Thymus (tissue), 11 donors: ENCODE measurements around the gene SEC63. TPM values are rescaled to one million over a fixed set of nuclear protein-coding genes. Genes with fewer than 3 reads are reported as not detected.
A peak's percentile ranks its signal among the peaks of the same experiment; 100 is the strongest.

ENCODE experiments used
- DNase-seq, 9 donors: peaks; one replicate each; pipeline ENCODE4 v3.0.0-alpha.2; 2013; ENCODE audit warnings: low spot score in 9 of 9, low read depth in 6 of 9, missing footprints in 1 of 9
- H3K27ac ChIP-seq, 2 donors: one replicate each; pipeline ENCODE4 v1.5.1; 2013; ENCODE audit warnings: control low read depth in 1 of 2, low read depth in 1 of 2, low read length in 1 of 2, mild to moderate bottlenecking in 1 of 2, moderate library complexity in 1 of 2
- H3K27me3 ChIP-seq, 2 donors: one replicate each; pipeline ENCODE4 v1.5.1; 2013; ENCODE audit warnings: low read length in 1 of 2; ENCODE audit not compliant: control insufficient read depth in 2 of 2, insufficient read depth in 1 of 2
- H3K36me3 ChIP-seq, 2 donors: one replicate each; pipeline ENCODE4 v1.5.1; 2013; ENCODE audit warnings: low read length in 1 of 2, mild to moderate bottlenecking in 1 of 2, moderate library complexity in 1 of 2; ENCODE audit not compliant: control insufficient read depth in 2 of 2, insufficient read depth in 2 of 2
- H3K4me1 ChIP-seq, 2 donors: one replicate each; pipeline ENCODE4 v1.5.1; 2013; ENCODE audit warnings: low read length in 2 of 2; ENCODE audit not compliant: control insufficient read depth in 2 of 2, insufficient read depth in 2 of 2
- H3K4me3 ChIP-seq, 2 donors: one replicate each; pipeline ENCODE4 v1.5.1; 2013; ENCODE audit warnings: low read length in 2 of 2, control low read depth in 1 of 2, mild to moderate bottlenecking in 1 of 2
- H3K9me3 ChIP-seq, 2 donors: one replicate each; pipeline ENCODE4 v1.5.1; 2013; ENCODE audit warnings: low read length in 1 of 2, mild to moderate bottlenecking in 1 of 2; ENCODE audit not compliant: control insufficient read depth in 2 of 2, insufficient read depth in 1 of 2
- WGBS: extraction: QIAGEN DNeasy Blood & Tissue Kit; methylation state at CpG from one replicate; pipeline ENCODE4 v1.1.7; 2013; 5-methylcytosine and 5-hydroxymethylcytosine counted together
- polyA plus RNA-seq: library from polyadenylated mRNA; stranded (reverse); fragments of 200-250 nt; gene quantifications from one replicate; pipeline ENCODE4 v1.2.3, GENCODE V29; 2013
- total RNA-seq: library from RNA; stranded (reverse); fragments of 120-200 nt; gene quantifications from one replicate; pipeline ENCODE4 v1.2.4, GENCODE V29; 2013
- donor health status: healthy.

SEC63 gene
- total and polyA plus RNA-seq, 2 donors = 10.2 to 50.6 TPM

DNA sequence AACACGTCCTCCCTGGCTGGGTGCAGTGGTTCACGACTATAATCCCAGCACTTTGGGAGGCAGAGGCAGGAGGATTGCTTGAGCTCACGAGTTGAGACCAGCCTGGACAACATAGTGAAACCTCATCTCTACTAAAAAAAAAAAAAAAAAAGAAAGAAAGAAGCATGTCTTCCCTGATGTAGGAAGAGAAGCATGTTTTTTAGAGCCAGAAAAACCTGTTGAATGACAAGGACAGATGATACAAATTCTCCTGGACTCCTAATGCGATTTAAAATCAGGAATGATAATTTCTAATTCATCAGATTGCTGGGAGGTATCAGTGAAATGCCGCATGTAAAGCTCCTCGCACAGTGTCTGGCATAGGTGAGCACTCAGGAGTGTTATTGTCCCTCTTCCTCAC lies 23.7 kb upstream of the SEC63 start:
- Histone ChIP-seq H3K4me1 (no peaks in the 10 kb centered on the region), H3K27me3 (no peaks in the 10 kb centered on the region), H3K4me3 (no peak overlapping the region), H3K9me3 (no peaks in the 10 kb centered on the region), H3K27ac (no peak overlapping the region), H3K36me3 (no peaks in the 10 kb centered on the region)
- no peak for DNase-seq
- WGBS = 94% methylated on average over 6 of the region's 6 CpGs

DNA sequence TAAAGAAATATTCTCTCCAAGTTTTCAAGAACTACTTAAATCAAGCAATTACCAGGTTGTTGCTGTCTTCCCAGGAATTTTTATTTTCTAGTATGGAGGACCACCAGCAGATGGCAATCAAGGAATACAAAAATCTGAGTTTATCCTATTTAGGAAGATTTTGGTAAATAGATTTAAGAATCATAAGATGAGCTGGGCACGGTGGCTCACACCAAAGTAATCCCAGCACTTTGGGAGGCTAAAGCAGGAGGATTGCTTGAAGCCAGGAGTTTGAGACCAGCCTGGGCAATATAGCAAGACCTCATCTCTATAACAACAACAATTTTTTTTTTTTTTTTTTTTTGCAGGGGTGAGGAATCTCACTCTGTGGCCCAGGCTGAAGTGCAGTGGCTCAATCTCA lies 19.3 kb upstream of the SEC63 start:
- DNase-seq = peak in 1 of 9 donors; percentile 21
- no peaks in the 10 kb centered on the region for H3K36me3 ChIP-seq

DNA sequence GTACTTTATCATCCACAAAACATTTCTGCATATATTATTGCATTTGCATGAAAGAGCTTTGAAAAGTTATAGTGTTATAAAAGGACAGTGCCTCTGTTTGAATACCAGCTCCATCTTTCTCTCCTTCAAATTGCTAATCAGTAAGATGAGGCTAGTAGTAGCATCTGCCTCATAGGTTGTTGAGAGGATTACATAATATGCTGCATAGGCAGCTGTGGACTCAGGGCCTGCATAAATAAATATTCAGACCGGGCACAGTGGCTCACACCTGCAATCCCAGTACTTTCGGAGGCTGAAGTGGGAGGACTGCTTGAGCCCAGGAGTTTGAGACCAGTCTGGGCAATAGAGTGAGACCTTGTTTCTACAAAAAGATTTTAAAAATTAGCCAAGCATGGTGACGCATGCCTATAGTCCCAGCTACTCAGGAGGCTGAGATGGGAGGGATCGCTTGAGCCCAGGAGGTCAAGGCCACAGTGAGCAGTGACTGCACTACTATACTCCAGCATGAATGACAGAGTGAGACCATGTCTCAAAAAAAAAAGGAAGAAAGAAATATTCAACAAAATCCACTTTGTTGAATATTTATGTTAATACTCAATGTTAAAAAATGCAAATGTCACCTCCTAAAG lies 18.3 kb upstream of the SEC63 start:
- Histone ChIP-seq H3K27me3 (no peaks in the 10 kb centered on the region), H3K27ac (no peak overlapping the region), H3K9me3 (no peaks in the 10 kb centered on the region), H3K36me3 (no peaks in the 10 kb centered on the region), H3K4me1 (no peaks in the 10 kb centered on the region), H3K4me3 (no peak overlapping the region)
- DNase-seq = no peak
- WGBS = 97% methylated on average over 4 of the region's 4 CpGs

More for the DNA sequence above, 19.3 kb upstream of the SEC63 start:
- Histone ChIP-seq H3K4me3 (no peak overlapping the region), H3K27ac (no peak overlapping the region), H3K4me1 (no peaks in the 10 kb centered on the region), H3K27me3 (no peaks in the 10 kb centered on the region), H3K9me3 (no peaks in the 10 kb centered on the region)
- WGBS = 42% methylated on average over 1 of the region's 1 CpG

DNA sequence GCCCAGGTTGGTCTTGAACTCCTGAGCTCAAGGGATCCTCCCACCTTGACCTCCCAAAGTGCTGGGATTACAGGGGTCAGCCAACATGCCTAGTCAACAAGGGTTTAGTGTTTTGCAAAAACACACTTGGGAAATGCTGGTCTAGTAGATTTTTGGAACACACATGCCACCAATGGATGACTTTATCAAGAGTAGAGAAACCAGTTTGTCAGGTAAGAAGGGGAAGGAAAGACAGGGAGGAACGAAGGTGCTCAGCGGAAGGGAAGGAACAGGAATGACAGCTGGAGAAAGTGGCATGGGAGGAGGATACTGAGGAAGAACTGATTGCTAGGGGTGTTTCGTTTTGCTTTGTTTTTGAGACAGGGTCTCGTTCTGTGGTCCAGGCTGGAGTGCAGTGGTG lies 15.6 kb upstream of the SEC63 start:
- WGBS = 65% methylated on average over 4 of the region's 4 CpGs
- H3K4me1 ChIP-seq = no peaks in the 10 kb centered on the region
- no peaks in the 10 kb centered on the region for H3K9me3 ChIP-seq
- no peak overlapping the region for H3K4me3 ChIP-seq
- H3K27me3 ChIP-seq = no peaks in the 10 kb centered on the region
- no peak for DNase-seq
- no peak overlapping the region for H3K27ac ChIP-seq
- no peaks in the 10 kb centered on the region for H3K36me3 ChIP-seq

DNA sequence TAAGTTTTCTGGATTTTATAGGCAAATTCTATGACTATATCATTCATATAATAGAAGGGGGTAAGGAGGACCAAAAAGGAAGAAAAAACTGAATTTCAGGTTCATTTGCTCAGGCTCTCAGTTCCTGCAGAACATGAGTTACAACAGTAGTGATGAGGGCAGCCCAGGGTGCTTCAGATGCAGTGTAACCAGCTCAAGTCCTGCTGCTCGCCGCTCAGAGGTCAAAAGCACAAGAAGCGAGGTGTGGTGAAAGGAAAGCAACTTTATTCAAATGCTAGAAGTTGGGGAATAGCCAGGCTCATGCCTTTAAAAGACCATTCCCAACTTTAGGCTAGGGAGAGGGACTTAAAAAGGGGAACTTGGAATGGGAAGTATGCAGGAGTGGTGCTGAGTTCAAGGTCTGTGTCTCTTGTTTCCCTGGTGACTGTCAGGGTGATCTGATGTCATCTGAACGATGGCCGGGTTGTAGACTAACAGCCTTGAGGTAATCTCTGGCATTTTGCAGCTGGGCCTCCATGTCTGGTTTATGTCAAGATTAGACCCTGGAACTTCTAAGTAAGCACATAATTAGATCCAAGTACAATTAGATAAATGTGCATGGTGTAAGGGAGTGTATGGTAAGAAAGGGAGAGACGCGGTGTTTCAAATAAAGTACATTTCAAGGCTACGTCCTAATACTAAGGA lies 14.5 kb upstream of the SEC63 start:
- WGBS = 93% methylated on average over 8 of the region's 8 CpGs
- DNase-seq = no peak
- Histone ChIP-seq H3K27me3 (no peaks in the 10 kb centered on the region), H3K4me3 (no peak overlapping the region), H3K36me3 (no peaks in the 10 kb centered on the region), H3K9me3 (no peaks in the 10 kb centered on the region), H3K27ac (no peak overlapping the region), H3K4me1 (no peaks in the 10 kb centered on the region)

DNA sequence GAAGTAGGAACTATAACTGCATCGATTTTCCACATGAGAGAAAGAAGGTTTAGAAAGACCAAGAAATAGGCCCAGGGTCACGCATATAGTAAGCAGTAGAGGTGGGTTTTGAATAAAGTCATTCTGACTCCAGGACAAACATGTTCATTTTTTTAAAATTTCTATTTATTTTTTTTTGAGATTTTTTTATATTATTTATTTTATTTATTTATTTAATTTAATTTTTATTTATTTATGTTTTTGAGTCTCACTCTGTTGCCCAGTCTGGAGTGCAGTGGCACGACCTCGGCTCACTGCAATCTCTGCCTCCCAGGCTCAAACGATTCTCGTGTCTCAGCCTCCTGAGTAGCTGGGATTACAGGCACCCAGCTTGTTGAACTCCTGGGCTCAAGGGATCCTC lies 13.2 kb upstream of the SEC63 start:
- no peaks in the 10 kb centered on the region for H3K36me3 ChIP-seq
- whole genome bisulfite sequencing = 98% methylated on average over 6 of the region's 6 CpGs
- no peak for DNase-seq
- no peak overlapping the region for H3K27ac ChIP-seq
- no peaks in the 10 kb centered on the region for H3K27me3 ChIP-seq
- no peak overlapping the region for H3K4me3 ChIP-seq
- no peaks in the 10 kb centered on the region for H3K9me3 ChIP-seq
- H3K4me1 ChIP-seq = no peaks in the 10 kb centered on the region

- Histone ChIP-seq H3K4me3 (no peak overlapping the region), H3K4me1 (no peaks in the 10 kb centered on the region), H3K27me3 (no peaks in the 10 kb centered on the region), H3K9me3 (no peaks in the 10 kb centered on the region), H3K36me3 (no peaks in the 10 kb centered on the region), H3K27ac (no peak overlapping the region)
- 97% methylated on average over 5 of the region's 5 CpGs for WGBS
- DNase-seq = no peak
Observed at GRCh38 chr6:107970255-107970654, 12.2 kb upstream of the SEC63 start.

- no peak overlapping the region for H3K27ac ChIP-seq
- no peaks in the 10 kb centered on the region for H3K36me3 ChIP-seq
- no peak overlapping the region for H3K4me3 ChIP-seq
- DNase-seq = no peak
- H3K4me1 ChIP-seq = no peaks in the 10 kb centered on the region
- WGBS = 89% methylated on average over 5 of the region's 5 CpGs
- H3K27me3 ChIP-seq = no peaks in the 10 kb centered on the region
- no peaks in the 10 kb centered on the region for H3K9me3 ChIP-seq
Observed at GRCh38 chr6:107968081-107968480, 10.1 kb upstream of the SEC63 start.

- no peaks in the 10 kb centered on the region for H3K4me1 ChIP-seq
- H3K27me3 ChIP-seq = no peaks in the 10 kb centered on the region
- no peak for DNase-seq
- no peak overlapping the region for H3K27ac ChIP-seq
- H3K9me3 ChIP-seq = no peaks in the 10 kb centered on the region
- 97% methylated on average over 4 of the region's 4 CpGs for WGBS
- no peak overlapping the region for H3K4me3 ChIP-seq
- H3K36me3 ChIP-seq = no peaks in the 10 kb centered on the region
Observed at GRCh38 chr6:107965746-107966145, 7.7 kb upstream of the SEC63 start.
